NT2/D1 (cell line): Measurements from ENCODE around the gene SLC25A23.

Experiments used
- YY1 ChIP-seq: IDR thresholded peaks from 2 replicates; pipeline ENCODE4 v1.6.1; 2011; ENCODE audit not compliant: insufficient read length, insufficient read depth
- ZNF274 ChIP-seq: IDR thresholded peaks from 2 replicates; pipeline ENCODE4 v1.6.1; 2011; ENCODE audit warnings: mild to moderate bottlenecking, low read depth, low read length

- TF ChIP-seq ZNF274 (no peak), YY1 (no peak)
Measured at GRCh38 chr19:6417713-6418561, 41.7 kb downstream of the SLC25A23 start.
